Dedifferentiated amniotic fluid mesenchymal stem cell (primary cell): ENCODE data around the gene RIMBP2.

Source experiments
- DNase-seq: peaks from one replicate; pipeline ENCODE4 v3.0.0-alpha.2; 2016; ENCODE audit errors: extremely low spot score

The RIMBP2 gene

GRCh38 chr12:130463818-130464670, 252.1 kb downstream of the RIMBP2 start:
- no peak for DNase-seq

- no peak for DNase-seq
These were observed 252.8 kb downstream of the RIMBP2 start for GRCh38 chr12:130463275-130463658.

- DNase-seq, result no peak
These were observed 253.4 kb downstream of the RIMBP2 start for GRCh38 chr12:130462558-130463274.

GRCh38 chr12:130461839-130462557, 254.1 kb downstream of the RIMBP2 start:
- DNase-seq, result no peak

- no peak for DNase-seq
These were observed 254.7 kb downstream of the RIMBP2 start for GRCh38 chr12:130461447-130461815.

GRCh38 chr12:130460611-130461446, 255.3 kb downstream of the RIMBP2 start:
- no peak for DNase-seq

GRCh38 chr12:130459916-130460315, 256.2 kb downstream of the RIMBP2 start:
- DNase-seq, result no peak

GRCh38 chr12:130458341-130458740, 257.8 kb downstream of the RIMBP2 start:
- DNase-seq, result no peak

- no peak for DNase-seq
These were observed 258.9 kb downstream of the RIMBP2 start for GRCh38 chr12:130457215-130457614.

- no peak for DNase-seq
These were observed 259.5 kb downstream of the RIMBP2 start for GRCh38 chr12:130456375-130457199.

- no peak for DNase-seq
These were observed 260.9 kb downstream of the RIMBP2 start for GRCh38 chr12:130455161-130455560.

GRCh38 chr12:130454296-130454695, 261.8 kb downstream of the RIMBP2 start:
- no peak for DNase-seq

- DNase-seq, result no peak
These were observed 263.6 kb downstream of the RIMBP2 start for GRCh38 chr12:130452546-130452945.

- DNase-seq, result no peak
These were observed 264.8 kb downstream of the RIMBP2 start for GRCh38 chr12:130451001-130451930.

- no peak for DNase-seq
These were observed 266.8 kb downstream of the RIMBP2 start for GRCh38 chr12:130449291-130449690.

GRCh38 chr12:130448044-130448821, 267.9 kb downstream of the RIMBP2 start:
- DNase-seq, result no peak

GRCh38 chr12:130447655-130447965, 268.5 kb downstream of the RIMBP2 start:
- DNase-seq, result no peak

- no peak for DNase-seq
These were observed 269.0 kb downstream of the RIMBP2 start for GRCh38 chr12:130446846-130447654.
